SK-N-SH (cell line): ENCODE data around the gene SLC13A1. TPM values are rescaled to one million over a fixed set of nuclear protein-coding genes. Genes with fewer than 3 reads are reported as not detected.

Source experiments
- CTCF ChIA-PET: fragments of 300-600, 350-600 bp; formaldehyde crosslinking; extraction: SDS; loops from one replicate; lab custom pipeline; 2021; lab: Yijun Ruan, JAX
- POLR2A ChIA-PET: fragments of 350-600 bp; sonication (Branson Sonifier 250); formaldehyde crosslinking; extraction: SDS; loops from one replicate; lab custom pipeline; 2020; ENCODE audit warnings: antibody characterized with exemption, inconsistent platforms; lab: Yijun Ruan, JAX
- DNase-seq: peaks from one replicate; pipeline ENCODE4 v3.0.0; 2012
- H2AFZ ChIP-seq: fragments of 200-600 bp; sonication (generic); 2 replicates; pipeline ENCODE4 v1.8.1; 2016; ENCODE audit warnings: antibody characterized with exemption, mild to moderate bottlenecking, low read depth
- H3F3A ChIP-seq: fragments of 200-600 bp; sonication (generic); replicated peaks from 2 replicates; pipeline ENCODE3; 2016; ENCODE audit warnings: antibody characterized with exemption, mild to moderate bottlenecking; ENCODE audit not compliant: insufficient read depth
- H3K27ac ChIP-seq, 2 experiments: fragments of 200-500 bp in 1 of 2; fragments of 200-600 bp in 1 of 2; sonication (Bioruptor generic) in 1 of 2; sonication (generic), shearing (Covaris generic) in 1 of 2; 2 replicates each; pipeline versions ENCODE4 v1.5.1 to v1.6.1; 2014 to 2016; ENCODE audit warnings: low read depth in 2 of 2, inconsistent platforms in 1 of 2, low read length in 1 of 2, mild to moderate bottlenecking in 1 of 2, mixed read lengths in 1 of 2
- H3K27me3 ChIP-seq: fragments of 200-600 bp; sonication (generic), shearing (Covaris generic); 2 replicates; pipeline ENCODE4 v1.6.1; 2016; ENCODE audit warnings: mixed run types; ENCODE audit not compliant: insufficient read depth
- H3K36me3 ChIP-seq, 2 experiments: fragments of 200-500 bp in 1 of 2; fragments of 200-600 bp in 1 of 2; sonication (Bioruptor generic) in 1 of 2; sonication (generic) in 1 of 2; replicated peaks in 1 of 2; 2 replicates each; pipeline versions ENCODE3 to v1.5.1; 2014 to 2016; ENCODE audit warnings: low read length in 1 of 2, mild to moderate bottlenecking in 1 of 2; ENCODE audit not compliant: insufficient read depth in 2 of 2, control insufficient read depth in 1 of 2
- H3K4me1 ChIP-seq, 2 experiments: fragments of 200-500 bp in 1 of 2; fragments of 200-600 bp in 1 of 2; sonication (Bioruptor generic) in 1 of 2; sonication (generic), shearing (Covaris generic) in 1 of 2; 2 replicates each; pipeline versions ENCODE4 v1.5.1 to v1.6.1; 2014 to 2016; ENCODE audit warnings: low read depth in 1 of 2, low read length in 1 of 2, mixed run types in 1 of 2; ENCODE audit not compliant: insufficient read depth in 2 of 2, control insufficient read depth in 1 of 2
- H3K4me2 ChIP-seq: fragments of 200-600 bp; sonication (generic), shearing (Covaris generic); 2 replicates; pipeline ENCODE4 v1.6.1; 2017; ENCODE audit warnings: mixed run types
- H3K4me3 ChIP-seq, 2 experiments: fragments of 200-500 bp in 1 of 2; fragments of 200-600 bp in 1 of 2; sonication (Bioruptor generic) in 1 of 2; sonication (generic), shearing (Covaris generic) in 1 of 2; 2 replicates each; pipeline versions ENCODE4 v1.5.1 to v1.8.1; 2014 to 2016; ENCODE audit warnings: low read depth in 2 of 2, inconsistent platforms in 1 of 2, low read length in 1 of 2, mild to moderate bottlenecking in 1 of 2, mixed read lengths in 1 of 2, moderate library complexity in 1 of 2
- H3K79me2 ChIP-seq: fragments of 200-600 bp; sonication (generic); 2 replicates; pipeline ENCODE4 v1.8.1; 2017; ENCODE audit warnings: mild to moderate bottlenecking; ENCODE audit not compliant: insufficient read depth
- H3K9ac ChIP-seq: fragments of 200-600 bp; sonication (generic); 2 replicates; pipeline ENCODE4 v1.6.1; 2017; ENCODE audit warnings: mixed run types
- H3K9me2 ChIP-seq: fragments of 200-600 bp; sonication (generic); 2 replicates; pipeline ENCODE4 v1.6.1; 2017; ENCODE audit warnings: mixed run types
- H3K9me3 ChIP-seq: fragments of 200-600 bp; sonication (generic); 2 replicates; pipeline ENCODE4 v1.6.1; 2017; ENCODE audit warnings: mixed run types, mild to moderate bottlenecking, moderate library complexity
- H4K20me1 ChIP-seq: fragments of 200-600 bp; sonication (generic); 2 replicates; pipeline ENCODE4 v1.6.1; 2017; ENCODE audit warnings: mild to moderate bottlenecking, mixed run types; ENCODE audit not compliant: insufficient read depth
- EP300 ChIP-seq, 2 experiments: IDR thresholded peaks; 2 replicates each; pipeline versions ENCODE4 v1.4.0 to v1.6.1; 2012; ENCODE audit warnings: borderline replicate concordance in 1 of 2, low read depth in 1 of 2, low read length in 1 of 2
- FOXJ3 ChIP-seq: sonication (generic); formaldehyde crosslinking; IDR thresholded peaks from 2 replicates; pipeline ENCODE4 v1.5.1; 2020; ENCODE audit warnings: mild to moderate bottlenecking, missing genetic modification reagents
- FOXM1 ChIP-seq: IDR thresholded peaks from 2 replicates; pipeline ENCODE4 v1.4.0; 2012; ENCODE audit warnings: low read depth, mild to moderate bottlenecking
- MEF2A ChIP-seq: IDR thresholded peaks from 2 replicates; pipeline ENCODE4 v1.4.0; 2012; ENCODE audit warnings: low read depth, borderline replicate concordance
- MXI1 ChIP-seq: IDR thresholded peaks from 2 replicates; pipeline ENCODE4 v1.6.1; 2012; ENCODE audit warnings: mild to moderate bottlenecking, low read depth, low read length, improper control_type of control experiment
- NFIC ChIP-seq: IDR thresholded peaks from 2 replicates; pipeline ENCODE4 v1.4.0; 2012; ENCODE audit warnings: borderline replicate concordance
- RAD21 ChIP-seq: IDR thresholded peaks from 2 replicates; pipeline ENCODE4 v1.6.1; 2012; ENCODE audit warnings: mild to moderate bottlenecking, low read length
- RFX5 ChIP-seq: IDR thresholded peaks from 2 replicates; pipeline ENCODE4 v1.6.1; 2012; ENCODE audit warnings: mild to moderate bottlenecking, improper control_type of control experiment, low read length
- SIN3A ChIP-seq: IDR thresholded peaks from 2 replicates; pipeline ENCODE4 v1.6.1; 2012; ENCODE audit warnings: low read depth, mild to moderate bottlenecking, low read length, moderate library complexity, borderline replicate concordance
- TEAD4 ChIP-seq: IDR thresholded peaks from 2 replicates; pipeline ENCODE4 v1.4.0; 2012; ENCODE audit warnings: mild to moderate bottlenecking, borderline replicate concordance; ENCODE audit not compliant: insufficient read depth
- WGBS: methylation state at CpG from one replicate; pipeline ENCODE4 v1.1.6; 2017; ENCODE audit warnings: low lambda C conversion rate; 5-methylcytosine and 5-hydroxymethylcytosine counted together
- polyA plus RNA-seq, 3 experiments: library from polyadenylated mRNA; depleted of rRNA; stranded (reverse); fragments of >200 nt; gene quantifications; 2 replicates each; pipeline ENCODE4 v1.2.3, GENCODE V29; 2012
- TF ChIP-seq, protein P1 (sequence below): IDR thresholded peaks from 2 replicates; pipeline ENCODE4 v1.4.0; 2012; ENCODE audit warnings: low read depth, borderline replicate concordance
- TF ChIP-seq, protein P2 (sequence below): fragments of 150-350 bp; IDR thresholded peaks from 2 replicates; pipeline ENCODE4 v1.6.1; 2016; ENCODE audit warnings: mild to moderate bottlenecking, low read depth, low read length
- TF ChIP-seq, protein P3 (sequence below): IDR thresholded peaks from 2 replicates; pipeline ENCODE4 v1.4.0; 2012; ENCODE audit warnings: low read depth

SLC13A1 gene
- polyA plus RNA-seq, 1 of the 3 experiments (the other 2 are of a cell fraction) = not detected

- Histone ChIP-seq H3K4me1 (no peaks in the 10 kb centered on the region), H3K9me3 (no peaks in the 10 kb centered on the region), H3K4me3 (no peak overlapping the region), H3K79me2 (no peaks in the 10 kb centered on the region), H3K36me3 (no peaks in the 10 kb centered on the region), H3F3A (no peaks in the 10 kb centered on the region), H3K4me2 (no peak overlapping the region), H3K9ac (no peak overlapping the region), H3K9me2 (no peaks in the 10 kb centered on the region), H4K20me1 (no peaks in the 10 kb centered on the region), H3K27ac (no peak overlapping the region), H3K27me3 (no peaks in the 10 kb centered on the region), H2AFZ (no peak overlapping the region)
- POLR2A ChIA-PET = no interaction called here
- TF ChIP-seq FOXM1 (no peak), MXI1 (no peak), TEAD4 (no peak), RAD21 (no peak), RFX5 (no peak)
- TF ChIP-seq, protein P1, sequence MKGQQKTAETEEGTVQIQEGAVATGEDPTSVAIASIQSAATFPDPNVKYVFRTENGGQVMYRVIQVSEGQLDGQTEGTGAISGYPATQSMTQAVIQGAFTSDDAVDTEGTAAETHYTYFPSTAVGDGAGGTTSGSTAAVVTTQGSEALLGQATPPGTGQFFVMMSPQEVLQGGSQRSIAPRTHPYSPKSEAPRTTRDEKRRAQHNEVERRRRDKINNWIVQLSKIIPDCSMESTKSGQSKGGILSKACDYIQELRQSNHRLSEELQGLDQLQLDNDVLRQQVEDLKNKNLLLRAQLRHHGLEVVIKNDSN = no peak
- CTCF ChIA-PET = no interaction called here
- 0% methylated on average over 1 of the region's 1 CpG for WGBS
- no peak for DNase-seq
These were observed 86.9 kb downstream of the SLC13A1 start for GRCh38 chr7:123112833-123113232.

DNA sequence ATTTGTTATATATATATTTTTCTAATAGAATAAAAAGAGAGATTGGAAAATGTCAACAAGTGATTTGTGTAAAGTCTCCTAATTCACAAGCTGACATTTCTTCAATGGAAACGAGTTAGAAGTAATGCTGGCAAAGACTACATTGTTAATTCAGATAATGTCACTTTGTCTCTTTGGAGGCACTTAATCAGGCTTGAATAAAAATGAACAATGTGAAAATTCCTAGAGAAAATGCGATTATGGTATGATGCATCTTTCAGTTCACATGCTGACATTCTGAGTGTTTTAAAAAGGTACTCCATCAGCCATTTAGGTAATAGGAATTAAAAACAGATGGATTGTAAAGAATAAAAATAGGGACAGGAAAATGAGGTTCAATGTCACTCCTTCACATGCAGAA, 100.1 kb downstream of the SLC13A1 start:
- Histone ChIP-seq H3K9me3 (no peaks in the 10 kb centered on the region), H3K27ac (no peak overlapping the region), H3K36me3 (no peaks in the 10 kb centered on the region), H3K4me3 (no peak overlapping the region), H3K79me2 (no peaks in the 10 kb centered on the region), H4K20me1 (no peaks in the 10 kb centered on the region), H3K27me3 (no peaks in the 10 kb centered on the region), H3F3A (no peaks in the 10 kb centered on the region), H3K9ac (no peak overlapping the region), H3K4me2 (no peak overlapping the region), H2AFZ (no peak overlapping the region), H3K4me1 (no peaks in the 10 kb centered on the region), H3K9me2 (no peaks in the 10 kb centered on the region)
- TF ChIP-seq MXI1 (no peak), SIN3A (no peak), MEF2A (no peak), NFIC (no peak), RAD21 (no peak), FOXJ3 (no peak), EP300 (IDR thresholded peaks at IDR 0.05; ENCODE audit: borderline replicate concordance in 1 of 2, low read depth in 1 of 2, low read length in 1 of 2) (no peak), TEAD4 (no peak)
- TF ChIP-seq, protein P2, sequence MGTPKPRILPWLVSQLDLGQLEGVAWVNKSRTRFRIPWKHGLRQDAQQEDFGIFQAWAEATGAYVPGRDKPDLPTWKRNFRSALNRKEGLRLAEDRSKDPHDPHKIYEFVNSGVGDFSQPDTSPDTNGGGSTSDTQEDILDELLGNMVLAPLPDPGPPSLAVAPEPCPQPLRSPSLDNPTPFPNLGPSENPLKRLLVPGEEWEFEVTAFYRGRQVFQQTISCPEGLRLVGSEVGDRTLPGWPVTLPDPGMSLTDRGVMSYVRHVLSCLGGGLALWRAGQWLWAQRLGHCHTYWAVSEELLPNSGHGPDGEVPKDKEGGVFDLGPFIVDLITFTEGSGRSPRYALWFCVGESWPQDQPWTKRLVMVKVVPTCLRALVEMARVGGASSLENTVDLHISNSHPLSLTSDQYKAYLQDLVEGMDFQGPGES = no peak
- TF ChIP-seq, protein P1 = no peak
- TF ChIP-seq, protein P3, sequence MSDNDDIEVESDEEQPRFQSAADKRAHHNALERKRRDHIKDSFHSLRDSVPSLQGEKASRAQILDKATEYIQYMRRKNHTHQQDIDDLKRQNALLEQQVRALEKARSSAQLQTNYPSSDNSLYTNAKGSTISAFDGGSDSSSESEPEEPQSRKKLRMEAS = no peak
- 0% methylated on average over 2 of the region's 2 CpGs for WGBS
- DNase-seq = no peak
- CTCF ChIA-PET = interaction anchor here (0.8 kb wide), 1 partner anchor 29 kb away, joined by 3 read pairs; no protein-coding TSS in a partner anchor
- POLR2A ChIA-PET = no interaction called here
